Measurements from ENCODE around the gene SHISAL1. TPM values are rescaled to one million over a fixed set of nuclear protein-coding genes. Genes with fewer than 3 reads are reported as not detected.

Gene SHISAL1
- total RNA-seq, 1 donor from 2014 or later, result 3.2 TPM

- DNase-seq, result no peak
- H3K4me1 Mint-ChIP-seq (ENCODE audit: low read depth, unreplicated experiment), result peaks cover 3% of the 10 kb centered on the region
These were observed 82.9 kb downstream of the SHISAL1 start for GRCh38 chr22:44229809-44230208.

GRCh38 chr22:44229331-44229730 is 83.4 kb downstream of the SHISAL1 start:
- no peak overlapping the region for H3K4me3 Mint-ChIP-seq (ENCODE audit: unreplicated experiment)
- peaks cover 2% of the 10 kb centered on the region for H3K9me3 Mint-ChIP-seq (ENCODE audit: unreplicated experiment)
- no peak for DNase-seq
- no peak for TF ChIP-seq CTCF (IDR thresholded peaks at IDR 0.05; ENCODE audit: partially characterized antibody, unreplicated experiment)
- peaks cover 3% of the 10 kb centered on the region for H3K4me1 Mint-ChIP-seq (ENCODE audit: low read depth, unreplicated experiment)
- no peak overlapping the region for H3K27ac Mint-ChIP-seq (ENCODE audit: unreplicated experiment)
- peaks cover 3% of the 10 kb centered on the region for H3K27me3 Mint-ChIP-seq (ENCODE audit: unreplicated experiment)
- peaks cover 4% of the 10 kb centered on the region for H3K36me3 Mint-ChIP-seq (ENCODE audit: unreplicated experiment)

More at GRCh38 chr22:44229809-44230208, 82.9 kb downstream of the SHISAL1 start:
- H3K4me3 Mint-ChIP-seq (ENCODE audit: unreplicated experiment), result no peak overlapping the region
- no peak overlapping the region for H3K27ac Mint-ChIP-seq (ENCODE audit: unreplicated experiment)
- H3K27me3 Mint-ChIP-seq (ENCODE audit: unreplicated experiment), result peaks cover 3% of the 10 kb centered on the region
- H3K9me3 Mint-ChIP-seq (ENCODE audit: unreplicated experiment), result peaks cover 2% of the 10 kb centered on the region
- H3K36me3 Mint-ChIP-seq (ENCODE audit: unreplicated experiment), result peaks cover 4% of the 10 kb centered on the region
- TF ChIP-seq CTCF (IDR thresholded peaks at IDR 0.05; ENCODE audit: partially characterized antibody, unreplicated experiment), result no peak

GRCh38 chr22:44225812-44226211 is 86.9 kb downstream of the SHISAL1 start:
- Mint-ChIP-seq H3K9me3 (ENCODE audit: unreplicated experiment) (no peaks in the 10 kb centered on the region), H3K27ac (ENCODE audit: unreplicated experiment) (no peak overlapping the region), H3K36me3 (ENCODE audit: unreplicated experiment) (peaks cover 4% of the 10 kb centered on the region), H3K27me3 (ENCODE audit: unreplicated experiment) (peaks cover 5% of the 10 kb centered on the region), H3K4me3 (ENCODE audit: unreplicated experiment) (no peak overlapping the region), H3K4me1 (ENCODE audit: low read depth, unreplicated experiment) (peaks cover 2% of the 10 kb centered on the region)
- TF ChIP-seq CTCF (IDR thresholded peaks at IDR 0.05; ENCODE audit: partially characterized antibody, unreplicated experiment), result no peak
- no peak for DNase-seq

GRCh38 chr22:44225091-44225689 is 87.6 kb downstream of the SHISAL1 start:
- Mint-ChIP-seq H3K4me3 (ENCODE audit: unreplicated experiment) (no peak overlapping the region), H3K27ac (ENCODE audit: unreplicated experiment) (no peak overlapping the region), H3K9me3 (ENCODE audit: unreplicated experiment) (no peaks in the 10 kb centered on the region), H3K4me1 (ENCODE audit: low read depth, unreplicated experiment) (peaks cover 2% of the 10 kb centered on the region), H3K36me3 (ENCODE audit: unreplicated experiment) (peaks cover 4% of the 10 kb centered on the region), H3K27me3 (ENCODE audit: unreplicated experiment) (peaks cover 5% of the 10 kb centered on the region)
- DNase-seq, result no peak
- no peak for TF ChIP-seq CTCF (IDR thresholded peaks at IDR 0.05; ENCODE audit: partially characterized antibody, unreplicated experiment)

GRCh38 chr22:44224166-44224565 is 88.6 kb downstream of the SHISAL1 start:
- H3K9me3 Mint-ChIP-seq (ENCODE audit: unreplicated experiment), result no peaks in the 10 kb centered on the region
- TF ChIP-seq CTCF (IDR thresholded peaks at IDR 0.05; ENCODE audit: partially characterized antibody, unreplicated experiment), result no peak
- peaks cover 2% of the 10 kb centered on the region for H3K4me1 Mint-ChIP-seq (ENCODE audit: low read depth, unreplicated experiment)
- no peak overlapping the region for H3K27ac Mint-ChIP-seq (ENCODE audit: unreplicated experiment)
- no peak overlapping the region for H3K4me3 Mint-ChIP-seq (ENCODE audit: unreplicated experiment)
- peaks cover under 1% of the 10 kb centered on the region for H3K36me3 Mint-ChIP-seq (ENCODE audit: unreplicated experiment)
- H3K27me3 Mint-ChIP-seq (ENCODE audit: unreplicated experiment), result peaks cover 5% of the 10 kb centered on the region
- no peak for DNase-seq

All from glutamatergic neuron (in vitro differentiated cells).